Hepatocyte (in vitro differentiated cells): Measurements from ENCODE around the gene UBE2A. TPM values are rescaled to one million over a fixed set of nuclear protein-coding genes. Genes with fewer than 3 reads are reported as not detected.

ENCODE experiments used
- DNase-seq: peaks from one replicate; pipeline ENCODE4 v3.0.0-alpha.2; 2016; ENCODE audit warnings: low spot score
- H2AFZ ChIP-seq: fragments of 200-600 bp; sonication (generic); 2 replicates; pipeline ENCODE4 v1.6.0; 2016; ENCODE audit warnings: antibody characterized with exemption, mild to moderate bottlenecking
- H3K27ac ChIP-seq: fragments of 200-600 bp; sonication (generic); 2 replicates; pipeline ENCODE4 v1.5.1; 2016; ENCODE audit warnings: mild to moderate bottlenecking
- H3K27me3 ChIP-seq: fragments of 200-600 bp; sonication (generic); 2 replicates; pipeline ENCODE4 v1.6.1; 2016
- H3K36me3 ChIP-seq: fragments of 200-600 bp; sonication (generic); replicated peaks from 2 replicates; pipeline ENCODE4 v1.5.1; 2016; ENCODE audit warnings: low read depth; ENCODE audit not compliant: insufficient read depth
- H3K4me1 ChIP-seq: fragments of 200-600 bp; sonication (generic); 2 replicates; pipeline ENCODE4 v1.5.1; 2016; ENCODE audit warnings: mild to moderate bottlenecking, moderate library complexity; ENCODE audit not compliant: insufficient read depth
- H3K4me2 ChIP-seq: fragments of 200-600 bp; sonication (generic); 2 replicates; pipeline ENCODE4 v1.6.0; 2016
- H3K4me3 ChIP-seq: fragments of 200-600 bp; sonication (generic); 2 replicates; pipeline ENCODE4 v1.5.1; 2016; ENCODE audit warnings: mild to moderate bottlenecking
- H3K79me2 ChIP-seq: fragments of 200-600 bp; sonication (generic); 2 replicates; pipeline ENCODE4 v1.6.0; 2017; ENCODE audit warnings: mild to moderate bottlenecking
- H3K9me2 ChIP-seq: fragments of 200-600 bp; sonication (generic); replicated peaks from 2 replicates; pipeline ENCODE4 v1.6.0; 2017; ENCODE audit warnings: mild to moderate bottlenecking; ENCODE audit not compliant: insufficient read depth
- H3K9me3 ChIP-seq: fragments of 200-600 bp; sonication (generic); 2 replicates; pipeline ENCODE4 v1.5.1; 2016; ENCODE audit warnings: low read depth, mild to moderate bottlenecking
- H4K20me1 ChIP-seq: fragments of 200-600 bp; sonication (generic); 2 replicates; pipeline ENCODE4 v1.6.0; 2016; ENCODE audit warnings: mild to moderate bottlenecking; ENCODE audit not compliant: insufficient read depth, poor library complexity, severe bottlenecking
- EZH2 ChIP-seq: fragments of 200-600 bp; sonication (generic); IDR thresholded peaks from 2 replicates; pipeline ENCODE4 v1.6.1; 2016; ENCODE audit warnings: antibody characterized with exemption, mild to moderate bottlenecking, borderline replicate concordance
- EZH2phosphoT487 ChIP-seq: fragments of 200-600 bp; sonication (generic); IDR thresholded peaks from one replicate; pipeline ENCODE4 v1.6.1; 2018; ENCODE audit warnings: antibody characterized with exemption, mild to moderate bottlenecking, low read depth, moderate library complexity; ENCODE audit not compliant: unreplicated experiment, severe bottlenecking
- WGBS: methylation state at CpG from one replicate; pipeline ENCODE4 v1.1.6; 2016; ENCODE audit warnings: low lambda C conversion rate; ENCODE audit errors: missing lambda C conversion rate; 5-methylcytosine and 5-hydroxymethylcytosine counted together
- polyA plus RNA-seq: library from polyadenylated mRNA; unstranded; fragments of >200 nt; fragmentation: Nextera tagmentation; extraction: Ambion mirVana; gene quantifications from 2 replicates; pipeline ENCODE4 v1.2.1, GENCODE V29; 2016
- total RNA-seq: library from RNA; depleted of rRNA; stranded (reverse); fragments of >200 nt; gene quantifications from 2 replicates; pipeline ENCODE4 v1.2.3, GENCODE V29; 2014
- TF ChIP-seq, protein P1 (sequence below): fragments of 200-600 bp; sonication (generic); IDR thresholded peaks from 2 replicates; pipeline ENCODE4 v1.5.1; 2016; ENCODE audit warnings: antibody characterized with exemption, mild to moderate bottlenecking; ENCODE audit not compliant: poor library complexity

UBE2A gene
- total and polyA plus RNA-seq, 2 experiments from 2014 or later = 54.5 to 72.6 TPM

DNA sequence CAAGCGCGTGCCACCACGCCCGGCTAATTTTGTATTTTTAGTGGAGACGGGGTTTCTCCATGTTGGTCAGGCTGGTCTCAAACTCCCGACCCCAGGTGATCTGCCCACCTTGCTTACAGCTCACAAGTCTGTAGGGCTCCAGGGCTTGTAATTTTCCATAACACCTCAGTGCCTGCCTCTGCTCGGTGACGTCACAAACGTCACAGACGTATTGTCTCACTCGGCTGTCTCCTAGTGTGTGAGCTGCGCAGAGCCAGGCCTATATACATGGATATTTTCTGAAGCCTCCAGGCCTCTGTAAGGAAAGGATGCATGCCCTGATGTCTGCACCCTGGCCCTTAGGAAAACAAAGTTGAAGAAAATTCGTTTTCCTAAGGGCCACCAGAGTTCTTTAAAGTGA lies 40.4 kb downstream of the UBE2A start:
- TF ChIP-seq EZH2 = no peak
- TF ChIP-seq, protein P1, sequence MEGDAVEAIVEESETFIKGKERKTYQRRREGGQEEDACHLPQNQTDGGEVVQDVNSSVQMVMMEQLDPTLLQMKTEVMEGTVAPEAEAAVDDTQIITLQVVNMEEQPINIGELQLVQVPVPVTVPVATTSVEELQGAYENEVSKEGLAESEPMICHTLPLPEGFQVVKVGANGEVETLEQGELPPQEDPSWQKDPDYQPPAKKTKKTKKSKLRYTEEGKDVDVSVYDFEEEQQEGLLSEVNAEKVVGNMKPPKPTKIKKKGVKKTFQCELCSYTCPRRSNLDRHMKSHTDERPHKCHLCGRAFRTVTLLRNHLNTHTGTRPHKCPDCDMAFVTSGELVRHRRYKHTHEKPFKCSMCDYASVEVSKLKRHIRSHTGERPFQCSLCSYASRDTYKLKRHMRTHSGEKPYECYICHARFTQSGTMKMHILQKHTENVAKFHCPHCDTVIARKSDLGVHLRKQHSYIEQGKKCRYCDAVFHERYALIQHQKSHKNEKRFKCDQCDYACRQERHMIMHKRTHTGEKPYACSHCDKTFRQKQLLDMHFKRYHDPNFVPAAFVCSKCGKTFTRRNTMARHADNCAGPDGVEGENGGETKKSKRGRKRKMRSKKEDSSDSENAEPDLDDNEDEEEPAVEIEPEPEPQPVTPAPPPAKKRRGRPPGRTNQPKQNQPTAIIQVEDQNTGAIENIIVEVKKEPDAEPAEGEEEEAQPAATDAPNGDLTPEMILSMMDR = no peak
- TF ChIP-seq EZH2phosphoT487 = no peak
- no peaks in the 10 kb centered on the region for H3K4me1 ChIP-seq

DNA sequence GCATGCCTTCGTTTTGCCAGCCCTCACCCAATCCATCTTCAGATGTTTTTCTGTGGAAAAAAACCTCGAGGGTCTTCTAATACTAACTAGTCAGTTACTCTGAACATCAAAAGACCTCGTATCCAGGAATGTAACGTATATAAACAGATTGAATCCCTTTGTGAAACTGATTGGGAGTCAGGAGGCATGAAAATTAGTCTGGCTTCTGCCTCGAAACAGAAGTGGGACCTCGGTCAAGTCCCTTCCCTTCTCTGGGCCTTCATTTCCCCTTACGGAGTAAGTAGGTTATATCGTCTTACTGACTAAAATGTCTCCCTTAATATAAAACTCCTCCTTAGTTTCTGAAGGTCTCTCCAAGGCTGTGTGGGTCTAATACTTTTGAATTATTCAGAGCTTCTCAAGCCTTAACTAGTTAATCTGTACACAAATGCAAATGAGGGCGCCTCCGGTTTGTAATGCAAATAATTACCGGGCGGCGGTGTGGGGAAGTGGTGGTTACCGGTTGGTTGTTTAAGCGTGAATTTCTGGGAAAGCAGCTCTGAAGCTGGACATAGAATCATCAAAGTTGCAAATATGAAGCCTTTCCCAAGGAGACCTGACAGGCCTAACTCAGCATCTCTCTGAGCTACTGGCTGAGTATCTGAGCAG lies 43.3 kb downstream of the UBE2A start:
- DNase-seq = no peak
- H4K20me1 ChIP-seq = no peaks in the 10 kb centered on the region
- no peaks in the 10 kb centered on the region for H3K9me2 ChIP-seq
- WGBS = 65% methylated on average over 15 of the region's 15 CpGs
- H3K27ac ChIP-seq = no peak overlapping the region
- H3K4me3 ChIP-seq = no peak overlapping the region
- H3K27me3 ChIP-seq = no peaks in the 10 kb centered on the region
- no peak overlapping the region for H3K4me2 ChIP-seq
- H3K36me3 ChIP-seq = no peaks in the 10 kb centered on the region
- no peaks in the 10 kb centered on the region for H3K4me1 ChIP-seq
- no peak overlapping the region for H2AFZ ChIP-seq
- no peaks in the 10 kb centered on the region for H3K79me2 ChIP-seq
- TF ChIP-seq EZH2phosphoT487 (no peak), EZH2 (no peak)
- TF ChIP-seq, protein P1 = no peak
- H3K9me3 ChIP-seq = no peaks in the 10 kb centered on the region

More for the DNA sequence above, 40.4 kb downstream of the UBE2A start:
- H3K79me2 ChIP-seq = no peaks in the 10 kb centered on the region
- no peak overlapping the region for H3K4me3 ChIP-seq
- H3K4me2 ChIP-seq = no peak overlapping the region
- no peaks in the 10 kb centered on the region for H3K9me3 ChIP-seq
- WGBS = 79% methylated on average over 13 of the region's 13 CpGs
- H2AFZ ChIP-seq = no peak overlapping the region
- no peaks in the 10 kb centered on the region for H4K20me1 ChIP-seq
- no peaks in the 10 kb centered on the region for H3K36me3 ChIP-seq
- no peaks in the 10 kb centered on the region for H3K27me3 ChIP-seq
- H3K9me2 ChIP-seq = no peaks in the 10 kb centered on the region
- no peak for DNase-seq
- H3K27ac ChIP-seq = no peak overlapping the region

- Histone ChIP-seq H3K9me3 (no peaks in the 10 kb centered on the region), H3K27ac (no peak overlapping the region), H3K4me1 (no peaks in the 10 kb centered on the region), H3K4me3 (no peak overlapping the region), H3K79me2 (no peaks in the 10 kb centered on the region), H3K36me3 (no peaks in the 10 kb centered on the region), H3K4me2 (no peak overlapping the region), H4K20me1 (no peaks in the 10 kb centered on the region), H2AFZ (no peak overlapping the region), H3K9me2 (no peaks in the 10 kb centered on the region), H3K27me3 (no peaks in the 10 kb centered on the region)
- DNase-seq = no peak
- TF ChIP-seq EZH2 = no peak
- TF ChIP-seq, protein P1 = no peak
- TF ChIP-seq EZH2phosphoT487 = no peak
- WGBS = 81% methylated on average over 5 of the region's 5 CpGs
These were observed 44.1 kb downstream of the UBE2A start for GRCh38 chrX:119618439-119618838.
